SKM-1 treated with dmso at 0.1 percent for 144 hours (cell line): ENCODE measurements around the gene TEX13C.
"Not testable (repeated sequence)": the region's sequence is repeated elsewhere in the genome, so short reads cannot be mapped to it uniquely, and the experiment has no call there.

ENCODE experiments used
- DNase-seq: peaks from one replicate; lab custom pipeline; 2025; ENCODE audit not compliant: unreplicated experiment; lab: John Stamatoyannopoulos, UW

TEX13C gene

GRCh38 chrX:125319646-125320521 lies at the start of gene TEX13C:
TEX13C (plus strand) TSS chrX:125319871; CDS start chrX:125320120, 249 bp downstream.
- no peak for DNase-seq

- DNase-seq = no peak
These were observed 32.4 kb upstream of the TEX13C start for GRCh38 chrX:125287282-125287681.

- no peak for DNase-seq
These were observed 31.3 kb upstream of the TEX13C start for GRCh38 chrX:125288343-125288742.

- no peak for DNase-seq
These were observed 30.5 kb upstream of the TEX13C start for GRCh38 chrX:125289209-125289608.

GRCh38 chrX:125289920-125290319 lies 29.8 kb upstream of the TEX13C start:
- no peak for DNase-seq

DNA sequence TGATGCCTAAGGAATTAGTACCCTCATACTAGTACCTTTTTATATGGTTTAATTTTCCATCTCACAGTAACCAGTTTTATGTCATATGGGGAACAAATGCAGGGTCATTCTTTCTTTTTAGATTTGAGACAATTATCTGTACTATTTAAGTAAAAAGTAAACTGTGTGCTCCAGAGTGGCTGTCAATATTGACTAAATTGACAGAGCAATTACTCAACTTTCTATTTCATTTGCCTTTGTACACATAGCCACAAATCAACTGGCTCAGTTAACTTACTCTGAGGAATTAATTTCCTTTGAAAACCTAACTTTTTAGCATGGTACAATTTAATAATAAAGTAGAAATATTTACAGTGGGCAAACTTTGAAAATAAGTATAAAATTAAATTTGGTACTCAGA lies 28.5 kb upstream of the TEX13C start:
- no peak for DNase-seq

DNA sequence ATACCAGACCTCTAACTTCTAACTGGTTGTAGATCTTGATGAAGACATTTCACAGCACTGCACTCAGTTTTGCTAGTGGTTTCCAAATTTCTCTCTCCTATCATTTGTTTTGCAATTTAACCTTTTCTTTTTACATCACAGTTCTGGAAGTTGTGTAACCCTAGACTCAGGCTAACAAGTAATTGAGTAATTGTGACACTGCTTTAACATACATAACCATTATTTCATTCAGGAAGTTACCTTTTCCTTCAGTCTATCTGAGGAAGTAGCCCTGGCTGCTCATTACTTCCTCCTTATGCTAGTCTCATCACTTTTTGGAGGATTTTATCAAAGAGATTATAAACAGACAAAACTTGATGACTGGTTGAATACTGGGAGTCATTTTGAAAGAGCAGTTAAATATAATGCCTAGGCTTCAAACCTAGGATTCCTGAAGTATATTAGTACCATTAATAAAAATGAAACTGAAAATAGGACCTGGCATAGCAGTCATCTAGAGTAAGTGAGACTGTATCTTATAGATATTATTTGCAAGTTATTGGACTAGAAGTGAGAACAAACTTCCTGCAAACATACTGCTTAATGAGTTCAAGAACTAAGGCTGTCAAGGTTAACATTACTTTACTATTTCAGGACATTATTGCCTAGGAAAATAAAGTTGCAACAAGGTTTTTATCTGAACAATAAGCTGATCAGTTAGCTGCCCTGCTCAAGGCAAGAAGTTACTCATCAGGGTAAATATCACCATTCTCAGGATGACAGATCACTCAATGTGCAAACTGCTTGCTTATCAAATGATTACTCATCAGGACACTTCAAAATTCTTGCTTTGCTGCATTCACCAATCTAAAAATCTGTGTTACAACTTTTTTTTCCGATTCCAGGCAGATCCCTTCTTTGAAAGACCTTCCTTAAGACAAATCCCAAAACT lies 25.6 kb upstream of the TEX13C start:
- peak; percentile 52 for DNase-seq

- DNase-seq = no peak
These were observed 24.3 kb upstream of the TEX13C start for GRCh38 chrX:125295337-125295736.

DNA sequence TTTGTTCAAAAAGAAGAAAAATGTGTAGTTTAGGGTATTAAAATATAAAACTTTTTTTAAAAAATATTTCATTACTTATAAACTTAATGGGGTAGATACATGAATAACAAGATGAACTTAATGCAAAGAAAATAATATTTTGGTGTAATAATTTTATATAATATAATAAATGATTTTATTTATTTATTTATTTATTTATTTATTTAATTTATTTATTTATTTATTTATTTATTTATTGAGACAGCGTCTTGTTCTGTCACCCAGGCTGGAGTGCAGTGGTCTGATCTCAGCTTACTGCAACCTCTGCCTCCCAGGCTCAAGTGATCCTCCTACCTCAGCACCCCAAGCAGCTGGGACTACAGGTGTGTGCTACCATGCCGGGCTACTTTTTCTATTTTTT lies 20.8 kb upstream of the TEX13C start:
- no peak for DNase-seq

DNA sequence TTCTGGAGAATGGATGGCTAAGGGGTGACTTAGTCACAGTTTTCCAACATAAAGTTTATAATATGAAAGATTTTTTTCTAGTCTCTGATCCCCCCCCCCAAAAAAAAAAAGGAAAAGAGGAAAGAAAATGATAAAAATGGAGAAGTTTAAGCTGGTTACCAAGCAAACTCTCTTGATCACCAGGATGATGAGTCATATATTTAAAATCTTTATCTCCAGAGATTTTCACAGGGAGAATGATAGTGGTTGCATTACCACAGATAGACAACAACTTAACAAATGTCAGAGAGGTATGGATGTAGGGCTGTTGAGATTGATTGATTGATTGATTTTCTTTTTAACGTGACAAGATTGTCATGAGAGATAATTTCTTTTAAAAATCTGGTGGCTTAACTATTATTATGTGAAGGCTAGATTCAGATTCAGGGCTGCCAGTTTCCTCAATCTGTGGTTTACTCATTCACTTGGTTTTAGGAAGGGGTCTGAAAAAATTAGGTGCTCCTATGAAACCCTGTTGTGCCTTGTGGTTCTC lies 13.3 kb upstream of the TEX13C start:
- DNase-seq = no peak

DNA sequence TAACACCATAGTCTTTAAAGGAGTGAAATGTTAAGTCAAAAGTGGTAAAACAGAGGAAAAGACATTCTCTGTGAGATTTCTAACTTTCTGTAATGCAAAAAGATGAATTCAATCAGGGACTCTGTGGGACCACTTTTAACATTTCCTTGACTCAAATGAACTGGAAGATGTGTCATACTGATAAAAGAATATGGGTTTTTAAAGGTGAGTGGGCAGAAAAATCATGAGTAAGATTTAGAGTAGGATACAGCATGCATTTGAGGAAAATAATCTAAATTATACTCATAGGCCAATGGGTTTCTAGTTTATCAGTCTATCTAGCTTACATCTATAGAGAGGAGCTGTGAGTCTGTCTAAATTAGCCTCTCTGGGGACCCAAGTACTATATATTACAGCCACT lies 11.0 kb upstream of the TEX13C start:
- no peak for DNase-seq

- DNase-seq = not testable (repeated sequence)
These were observed 505 bp upstream of the TEX13C start for GRCh38 chrX:125319166-125319565.

DNA sequence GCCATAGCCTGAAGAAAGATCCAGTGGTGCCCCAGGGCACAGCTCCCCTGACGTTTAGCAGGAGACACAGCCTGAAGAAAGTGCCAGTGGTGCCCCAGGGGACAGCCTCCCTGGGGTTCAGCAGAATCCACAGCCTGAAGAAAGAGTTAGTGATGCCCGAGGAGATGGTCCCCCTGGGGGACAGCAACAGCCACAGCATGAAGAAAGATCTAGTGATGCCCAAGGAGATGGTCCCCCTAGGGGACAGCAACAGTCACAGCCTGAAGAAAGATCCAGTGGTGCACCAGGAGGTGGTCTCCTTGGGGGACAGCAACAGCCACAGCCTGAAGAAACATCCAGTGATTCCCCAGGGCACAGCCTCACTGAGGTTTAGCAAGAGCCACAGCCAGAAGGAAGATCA lies 2.8 kb downstream of the TEX13C start:
- DNase-seq = no peak

DNA sequence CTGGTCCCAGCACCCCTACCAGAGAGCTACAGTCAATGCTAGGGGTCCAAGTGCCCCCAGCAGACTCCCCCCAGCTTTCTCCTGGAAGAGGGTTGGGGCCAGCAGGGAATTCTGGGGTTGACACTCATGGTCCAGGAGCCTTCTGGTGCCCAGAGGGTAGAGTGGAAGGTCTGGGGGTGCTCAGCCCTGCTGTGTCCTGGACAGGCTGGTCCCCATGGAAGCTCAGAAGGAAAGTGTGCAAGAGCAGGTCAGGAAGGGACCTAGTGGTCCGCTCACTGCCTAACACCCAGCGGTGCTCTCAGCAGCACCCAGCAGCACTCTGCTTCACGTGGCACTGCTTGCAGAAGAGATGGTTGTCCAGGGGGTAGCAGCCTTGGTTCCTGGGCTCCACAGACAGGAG lies 6.9 kb downstream of the TEX13C start:
- no peak for DNase-seq

- no peak for DNase-seq
These were observed 8.2 kb downstream of the TEX13C start for GRCh38 chrX:125327891-125328290.

GRCh38 chrX:125333583-125333982 lies 13.9 kb downstream of the TEX13C start:
- no peak for DNase-seq

DNA sequence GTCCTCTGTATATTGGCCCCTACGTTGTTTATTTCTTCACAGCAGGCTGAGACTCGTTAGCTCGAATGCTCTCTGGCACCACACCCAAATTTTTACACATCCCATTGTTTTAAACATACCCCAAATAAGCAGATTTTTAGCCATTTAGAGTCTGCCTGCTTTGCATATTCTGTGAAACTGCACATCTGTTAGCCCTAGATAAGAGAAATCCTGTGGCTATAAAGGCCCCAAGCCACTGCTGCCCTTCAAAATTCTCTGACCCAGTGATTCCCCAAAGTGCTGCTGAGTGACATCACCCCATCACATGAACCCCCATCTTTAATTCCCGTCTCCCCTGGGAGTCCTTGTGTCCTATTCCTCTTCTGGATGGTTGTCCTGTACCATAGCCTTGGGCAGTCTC lies 20.8 kb downstream of the TEX13C start:
- no peak for DNase-seq

DNA sequence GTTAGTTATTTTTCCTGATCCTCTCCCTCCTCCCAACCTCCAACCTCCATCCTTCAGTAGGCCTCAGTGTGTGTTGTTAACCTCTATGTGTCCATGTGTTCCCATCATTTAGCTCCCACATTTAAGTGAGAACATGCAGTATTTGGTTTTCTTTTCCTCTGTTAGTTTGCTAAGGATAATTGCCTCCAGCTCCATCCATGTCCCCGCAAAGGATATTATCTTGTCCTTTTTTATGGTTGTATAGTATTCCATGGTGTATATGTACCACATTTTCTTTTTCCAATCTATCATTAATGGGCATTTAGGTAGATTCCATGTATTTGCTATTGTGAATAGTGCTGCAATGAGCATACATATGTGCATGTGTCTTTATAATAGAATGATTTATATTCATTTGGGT lies 54.5 kb downstream of the TEX13C start:
- no peak for DNase-seq
